T-helper 9 cell (primary cell): ENCODE results near the gene CNNM3.
"Not testable (repeated sequence)": the region's sequence is repeated elsewhere in the genome, so short reads cannot be mapped to it uniquely, and the experiment has no call there.

ENCODE experiments used
- DNase-seq: peaks from one replicate; pipeline ENCODE4 v3.0.0-alpha.2; 2020

Gene CNNM3

GRCh38 chr2:96841701-96842495 lies 25.8 kb downstream of the CNNM3 start:
- no peak for DNase-seq

- no peak for DNase-seq
Measured at GRCh38 chr2:96842600-96842999, 26.5 kb downstream of the CNNM3 start.

- DNase-seq: no peak
Measured at GRCh38 chr2:96843538-96844268, 27.6 kb downstream of the CNNM3 start, which contains the start of gene ANKRD23. Gene ANKRD23 (minus strand): TSS chr2:96844021. CDS start chr2:96843992, 29 bp downstream.

- DNase-seq: no peak
Measured at GRCh38 chr2:96844405-96844808, 28.3 kb downstream of the CNNM3 start.

GRCh38 chr2:96846825-96847224 lies 30.8 kb downstream of the CNNM3 start:
- no peak for DNase-seq

- DNase-seq: no peak
Measured at GRCh38 chr2:96847586-96847985, 31.5 kb downstream of the CNNM3 start.

- DNase-seq: no peak
Measured at GRCh38 chr2:96848264-96848663, 32.2 kb downstream of the CNNM3 start.

- DNase-seq: no peak
Measured at GRCh38 chr2:96852667-96853066, 36.6 kb downstream of the CNNM3 start.

GRCh38 chr2:96853321-96853720 lies 37.3 kb downstream of the CNNM3 start:
- DNase-seq: no peak

GRCh38 chr2:96856776-96857666 lies 41.0 kb downstream of the CNNM3 start:
- no peak for DNase-seq

- DNase-seq: peak; percentile 95
Measured at GRCh38 chr2:96857667-96858372, 41.8 kb downstream of the CNNM3 start, which contains the start of gene ANKRD39. Gene ANKRD39 (minus strand): TSS chr2:96858016. CDS start chr2:96857987, 29 bp downstream.

GRCh38 chr2:96859099-96859649 lies 43.1 kb downstream of the CNNM3 start:
- no peak for DNase-seq

- DNase-seq: no peak
Measured at GRCh38 chr2:96859681-96860064, 43.6 kb downstream of the CNNM3 start.

GRCh38 chr2:96860065-96861029 lies 44.3 kb downstream of the CNNM3 start:
- DNase-seq: no peak

- DNase-seq: no peak
Measured at GRCh38 chr2:96861074-96861473, 45.0 kb downstream of the CNNM3 start.

- not testable (repeated sequence) for DNase-seq
Measured at GRCh38 chr2:96863056-96863455, 47.0 kb downstream of the CNNM3 start.

GRCh38 chr2:96863575-96864342 lies 47.7 kb downstream of the CNNM3 start:
- DNase-seq: no peak

- no peak for DNase-seq
Measured at GRCh38 chr2:96864343-96865091, 48.4 kb downstream of the CNNM3 start.

- DNase-seq: no peak
Measured at GRCh38 chr2:96865654-96866053, 49.6 kb downstream of the CNNM3 start.
